GM12878 (cell line): Measurements from ENCODE around the gene CAPN15. TPM values are rescaled to one million over a fixed set of nuclear protein-coding genes. Genes with fewer than 3 reads are reported as not detected.

Experiments used
- ATAC-seq: fragments of 200-7000 bp; cut with Tn5 transposase; 3 replicates; pipeline ENCODE4 v1.9.1; 2020; ENCODE audit warnings: mild to moderate bottlenecking, moderate library complexity
- BruUV-seq: library from RNA; stranded (reverse); fragments of 400-500 nt; replicated peaks from 2 replicates; lab custom pipeline; 2021; lab: Mats Ljungman, UMichigan
- CTCF ChIA-PET: fragments of 300-600 bp; sonication (Branson Sonifier 250); formaldehyde crosslinking; extraction: SDS; loops from one replicate; lab custom pipeline; 2021; ENCODE audit warnings: inconsistent platforms; lab: Yijun Ruan, JAX
- POLR2A ChIA-PET: fragments of 350-600 bp; formaldehyde crosslinking; extraction: SDS; loops from one replicate; lab custom pipeline; 2021; ENCODE audit warnings: inconsistent platforms; lab: Charles Lee
- RAD21 ChIA-PET: fragments of 300-600 bp; sonication (Branson Sonifier 250); formaldehyde crosslinking; loops from one replicate; lab custom pipeline; 2023; ENCODE audit warnings: antibody characterized with exemption; ENCODE audit not compliant: unreplicated experiment; lab: Charles Lee
- SMC1A ChIA-PET: fragments of 300-600 bp; sonication (Branson Sonifier 250); formaldehyde crosslinking; loops from one replicate; lab custom pipeline; 2023; ENCODE audit not compliant: unreplicated experiment, uncharacterized antibody; lab: Charles Lee
- DNase-seq: peaks from one replicate; pipeline ENCODE4 v3.0.0-alpha.2; 2011; ENCODE audit warnings: low read depth, low spot score
- FAIRE-seq: peaks from 3 replicates; lab custom pipeline; 2011; peaks lifted over from hg19 to GRCh38; lab: Jason Lieb, UNC
- H2AFZ ChIP-seq: 2 replicates; pipeline ENCODE4 v1.6.0; 2011; ENCODE audit warnings: low read depth, low read length, control low read depth; ENCODE audit not compliant: control insufficient read depth
- H3K27ac ChIP-seq: 2 replicates; pipeline ENCODE4 v1.5.1; 2011; ENCODE audit warnings: control low read depth; ENCODE audit not compliant: control insufficient read depth, insufficient read depth
- H3K27me3 ChIP-seq, 2 experiments: replicated peaks in 1 of 2; 2 replicates each; pipeline versions ENCODE4 v1.6.0 to v1.6.1; 2011; ENCODE audit warnings: low read length in 1 of 2; ENCODE audit not compliant: control insufficient read depth in 2 of 2, insufficient read depth in 2 of 2
- H3K36me3 ChIP-seq, 2 experiments: 2 replicates each; pipeline ENCODE4 v1.5.1; 2011; ENCODE audit warnings: low read length in 1 of 2; ENCODE audit not compliant: control insufficient read depth in 2 of 2, insufficient read depth in 2 of 2
- H3K4me1 ChIP-seq: 2 replicates; pipeline ENCODE4 v1.6.1; 2011; ENCODE audit warnings: mild to moderate bottlenecking, low read length, moderate library complexity, mixed read lengths; ENCODE audit not compliant: control insufficient read depth, insufficient read depth
- H3K4me2 ChIP-seq: 2 replicates; pipeline ENCODE4 v1.6.0; 2011; ENCODE audit warnings: control low read depth; ENCODE audit not compliant: control insufficient read depth, insufficient read depth
- H3K4me3 ChIP-seq: fragments of 200-600 bp; sonication (generic); 2 replicates; pipeline ENCODE4 v1.5.1; 2016
- H3K79me2 ChIP-seq: 2 replicates; pipeline ENCODE4 v1.6.0; 2011; ENCODE audit warnings: low read length; ENCODE audit not compliant: control insufficient read depth, insufficient read depth
- H3K9ac ChIP-seq: 2 replicates; pipeline ENCODE4 v1.8.0; 2011; ENCODE audit warnings: low read length, control low read depth, mixed read lengths; ENCODE audit not compliant: control insufficient read depth, insufficient read depth
- H3K9me3 ChIP-seq: replicated peaks from 3 replicates; pipeline ENCODE4 v1.5.1; 2011; ENCODE audit warnings: mild to moderate bottlenecking, low read length; ENCODE audit not compliant: control insufficient read depth, insufficient read depth
- H4K20me1 ChIP-seq: 2 replicates; pipeline ENCODE4 v1.6.0; 2011; ENCODE audit not compliant: control insufficient read depth, insufficient read depth
- BRCA1 ChIP-seq: IDR thresholded peaks from 2 replicates; pipeline ENCODE4 v1.6.1; 2011; ENCODE audit warnings: low read depth, low read length, improper control_type of control experiment
- E4F1 ChIP-seq: fragments of 450-650 bp; IDR thresholded peaks from 2 replicates; pipeline ENCODE4 v1.6.1; 2018; ENCODE audit warnings: borderline replicate concordance, mild to moderate bottlenecking; ENCODE audit not compliant: partially characterized antibody
- EP300 ChIP-seq, 2 experiments: fragments of 150-350 bp in 1 of 2; IDR thresholded peaks; 2 replicates each; pipeline ENCODE4 v1.6.1; 2011 to 2012; ENCODE audit warnings: low read depth in 2 of 2, low read length in 2 of 2, borderline replicate concordance in 1 of 2, improper control_type of control experiment in 1 of 2, inconsistent platforms in 1 of 2; ENCODE audit not compliant: control insufficient read depth in 1 of 2
- IRF3 ChIP-seq: fragments of 450-650 bp; IDR thresholded peaks from 2 replicates; pipeline ENCODE4 v1.6.1; 2014; ENCODE audit warnings: mild to moderate bottlenecking
- MEF2A ChIP-seq: IDR thresholded peaks from 2 replicates; pipeline ENCODE4 v1.6.1; 2011; ENCODE audit warnings: low read depth, mild to moderate bottlenecking, low read length, moderate library complexity; ENCODE audit not compliant: insufficient read depth
- MYB ChIP-seq: fragments of 150-350 bp; IDR thresholded peaks from 2 replicates; pipeline ENCODE4 v1.6.1; 2014; ENCODE audit warnings: mild to moderate bottlenecking, low read depth, low read length, borderline replicate concordance
- NFXL1 ChIP-seq: fragments of 450-650 bp; IDR thresholded peaks from 2 replicates; pipeline ENCODE4 v1.6.1; 2017; ENCODE audit warnings: antibody characterized with exemption, mild to moderate bottlenecking, borderline replicate concordance
- PKNOX1 ChIP-seq: fragments of 450-650 bp; IDR thresholded peaks from 2 replicates; pipeline ENCODE4 v1.6.1; 2016; ENCODE audit warnings: mild to moderate bottlenecking
- SREBF1 ChIP-seq: IDR thresholded peaks from 2 replicates; pipeline ENCODE4 v1.6.1; 2012; ENCODE audit warnings: mild to moderate bottlenecking, low read length
- SUPT20H ChIP-seq: IDR thresholded peaks from 2 replicates; pipeline ENCODE4 v1.6.1; 2011; ENCODE audit warnings: low read depth, mild to moderate bottlenecking, low read length, moderate library complexity, borderline replicate concordance; ENCODE audit not compliant: control insufficient read depth
- SUZ12 ChIP-seq: fragments of 200-600 bp; sonication (generic); IDR thresholded peaks from one replicate; pipeline ENCODE4 v1.6.1; 2018; ENCODE audit warnings: antibody characterized with exemption, mild to moderate bottlenecking; ENCODE audit not compliant: unreplicated experiment
- TARDBP ChIP-seq: IDR thresholded peaks from 2 replicates; pipeline ENCODE4 v1.6.1; 2016; ENCODE audit warnings: borderline replicate concordance
- ZBTB11 ChIP-seq: fragments of 450-650 bp; formaldehyde crosslinking; IDR thresholded peaks from 2 replicates; pipeline ENCODE4 v1.5.0; 2022; ENCODE audit warnings: mild to moderate bottlenecking, missing genetic modification characterization
- WGBS: methylation state at CpG from one replicate; pipeline ENCODE4 v1.1.6; 2016; ENCODE audit warnings: low lambda C conversion rate; ENCODE audit not compliant: insufficient replicate concordance, insufficient coverage; ENCODE audit errors: missing lambda C conversion rate; 5-methylcytosine and 5-hydroxymethylcytosine counted together
- in situ Hi-C: fragments of 300-500 bp; cut with MboI; formaldehyde crosslinking; loops from 9 replicates; pipeline ENCODE4 v1.14.3; 2018; ENCODE audit warnings: mixed read lengths
- intact Hi-C: fragments of 100-400 bp; cut with micrococcal nuclease; formaldehyde crosslinking; loops from one replicate; pipeline ENCODE4 v1.14.2; 2022; ENCODE audit not compliant: unreplicated experiment
- polyA plus RNA-seq, 11 experiments: library from polyadenylated mRNA; depleted of rRNA in 4 of 11; unstranded in 6 of 11; stranded (reverse) in 5 of 11; fragments of >200 nt; fragmentation: Nextera tagmentation in 4 of 11; fragmentation: Illumina TruSeq in 1 of 11; extraction: Ambion mirVana in 4 of 11; extraction: Trizol in 1 of 11; gene quantifications; 1 replicate in 1 of 11; 2 replicates in 10 of 11; pipeline versions ENCODE4 v1.2.1 to v1.2.3, GENCODE V29; 2011 to 2016; ENCODE audit warnings: inconsistent platforms in 2 of 11, missing spikeins in 2 of 11, low read depth in 1 of 11
- total RNA-seq, 4 experiments: library from RNA; depleted of rRNA in 3 of 4; stranded (reverse); fragments of >200 nt in 3 of 4; fragmentation: Illumina TruSeq in 1 of 4; extraction: Trizol in 1 of 4; gene quantifications; 2 replicates each; pipeline versions ENCODE4 v1.2.1 to v1.2.3, GENCODE V29; 2013 to 2021

CAPN15 gene
- total and polyA plus RNA-seq, 10 of the 15 experiments (the other 5 are each of a cell fraction or from before 2014, with no cell fraction given), result 0.40 to 78.5 (median 8.3) TPM

GRCh38 chr16:483341-484075 is 44.0 kb upstream of the CAPN15 start:
- SMC1A ChIA-PET, result no interaction called here
- CTCF ChIA-PET, result interaction anchor here (0.7 kb wide), 2 partner anchors 23 to 35 kb away, joined by 3 read pairs; no protein-coding TSS in a partner anchor
- H3K9me3 ChIP-seq, result no peaks in the 10 kb centered on the region
- no peak for ATAC-seq
- H3K4me3 ChIP-seq, result no peak overlapping the region
- in situ Hi-C loops (no loop called here), intact Hi-C loops (no loop called here)
- 92% methylated on average over 14 of the region's 14 CpGs for WGBS
- no peak for TF ChIP-seq ZBTB11
- no peak for TF ChIP-seq MYB
- TF ChIP-seq E4F1, result no peak
- no peak for TF ChIP-seq TARDBP
- TF ChIP-seq EP300 (IDR thresholded peaks at IDR 0.05; ENCODE audit: borderline replicate concordance in 1 of 2, control insufficient read depth in 1 of 2, low read depth in 2 of 2, low read length in 2 of 2), result no peak
- no peak for TF ChIP-seq PKNOX1
- no peak for TF ChIP-seq IRF3
- TF ChIP-seq SREBF1, result no peak
- TF ChIP-seq SUPT20H, result no peak
- TF ChIP-seq BRCA1, result no peak
- no peak for TF ChIP-seq NFXL1
- TF ChIP-seq MEF2A, result no peak
- no peak for TF ChIP-seq SUZ12
- no peak overlapping the region for H2AFZ ChIP-seq
- no peaks in the 10 kb centered on the region for H4K20me1 ChIP-seq
- H3K27ac ChIP-seq, result no peak overlapping the region
- no TSS peak for BruUV-seq
- H3K79me2 ChIP-seq, result no peaks in the 10 kb centered on the region
- peaks cover 2 to 4% of the 10 kb centered on the region in 2 experiments; a peak in 3 of 4 replicates for H3K36me3 ChIP-seq
- RAD21 ChIA-PET, result no interaction called here
- no peak for FAIRE-seq
- POLR2A ChIA-PET, result no interaction called here
- no peak overlapping the region for H3K9ac ChIP-seq
- H3K4me2 ChIP-seq, result no peak overlapping the region
- no peaks in the 10 kb centered on the region for H3K4me1 ChIP-seq
- H3K27me3 ChIP-seq, result no peaks in the 10 kb centered on the region
- no peak for DNase-seq
